Left lung (tissue), 10 donors: ENCODE data around the gene OLFM1. TPM values are rescaled to one million over a fixed set of nuclear protein-coding genes. Genes with fewer than 3 reads are reported as not detected.

Experiments
- ATAC-seq: fragments of 200-7000 bp; cut with Tn5 transposase; one replicate; pipeline ENCODE4 v1.9.1; 2020; ENCODE audit warnings: moderate library complexity
- DNase-seq, 4 donors: peaks; one replicate each; pipeline ENCODE4 v3.0.0-alpha.2; 2013 to 2020
- H3K27ac ChIP-seq, 2 donors: fragments of 200-600 bp; sonication (generic) in 1 of 2; one replicate each; pipeline versions ENCODE4 v1.5.0 to v1.8.0; 2020 to 2021
- H3K27me3 ChIP-seq, 2 donors: fragments of 200-600 bp; sonication (generic) in 1 of 2; one replicate each; pipeline versions ENCODE4 v1.5.0 to v1.8.0; 2020 to 2021
- H3K36me3 ChIP-seq, 2 donors: fragments of 200-600 bp; sonication (generic) in 1 of 2; one replicate each; pipeline versions ENCODE4 v1.5.0 to v1.8.0; 2020 to 2021
- H3K4me1 ChIP-seq, 2 donors: fragments of 200-600 bp; one replicate each; pipeline ENCODE4 v1.8.0; 2021
- H3K4me3 ChIP-seq, 2 donors: fragments of 200-600 bp; sonication (generic) in 1 of 2; one replicate each; pipeline versions ENCODE4 v1.5.0 to v1.8.0; 2020 to 2021; ENCODE audit warnings: mild to moderate bottlenecking in 1 of 2
- H3K9me3 ChIP-seq, 2 donors: fragments of 200-600 bp; sonication (generic) in 1 of 2; one replicate each; pipeline versions ENCODE4 v1.5.0 to v1.8.0; 2020 to 2021
- CTCF ChIP-seq, 2 donors: fragments of 200-600 bp; sonication (generic) in 1 of 2; IDR thresholded peaks; one replicate each; pipeline versions ENCODE4 v1.5.0 to v1.8.0; 2021; ENCODE audit warnings: antibody characterized with exemption in 2 of 2
- intact Hi-C, 2 donors: fragments of 100-400 bp; cut with DNase I; formaldehyde crosslinking; loops; one replicate each; pipeline versions ENCODE4 v1.11.2 to v1.14.2; 2022
- polyA plus RNA-seq, 6 donors: library from polyadenylated mRNA; unstranded; fragments of 120-200 nt; gene quantifications; one replicate each; pipeline ENCODE4 v1.2.1, GENCODE V29; 2013; ENCODE audit not compliant: insufficient read length in 6 of 6
- total RNA-seq, 2 donors: library from RNA; stranded (reverse); fragmentation: NEBNext Ultra II Directional; extraction: Animal tissue kit (Norgen Biotek cat#: 25700); gene quantifications; one replicate each; pipeline ENCODE4 v1.2.1, GENCODE V29; 2021
- donor health status: DM: no; HTN: yes; CAD: no.
- donor health status: DM: no; HTN: no; CAD: no.

The OLFM1 gene
- total and polyA plus RNA-seq, 8 donors = 6.8 to 21.5 (median 14.3) TPM

- Histone ChIP-seq H3K27ac (no peak overlapping the region), H3K4me3 (no peak overlapping the region), H3K9me3 (no peaks in the 10 kb centered on the region), H3K36me3 (no peaks in the 10 kb centered on the region), H3K27me3 (peaks cover 0 to 70% of the 10 kb centered on the region in 2 donors), H3K4me1 (no peaks in the 10 kb centered on the region)
- TF ChIP-seq CTCF (IDR thresholded peaks at IDR 0.05) = no peak
- ATAC-seq = no peak
- DNase-seq = no peak
- intact Hi-C loops = no loop called here
Measured at GRCh38 chr9:135104761-135105160, 17.3 kb downstream of the OLFM1 start.

GRCh38 chr9:135105211-135105745 is 17.8 kb downstream of the OLFM1 start:
- ATAC-seq (no peak), DNase-seq (no peak)
- Histone ChIP-seq H3K27me3 (peaks cover 0 to 75% of the 10 kb centered on the region in 2 donors), H3K4me3 (no peak overlapping the region), H3K27ac (no peak overlapping the region), H3K9me3 (no peaks in the 10 kb centered on the region), H3K4me1 (no peaks in the 10 kb centered on the region), H3K36me3 (no peaks in the 10 kb centered on the region)
- intact Hi-C loops = no loop called here
- TF ChIP-seq CTCF (IDR thresholded peaks at IDR 0.05) = no peak

GRCh38 chr9:135105938-135106491 is 18.5 kb downstream of the OLFM1 start:
- Histone ChIP-seq H3K27ac (no peak overlapping the region), H3K9me3 (no peaks in the 10 kb centered on the region), H3K4me1 (no peaks in the 10 kb centered on the region), H3K36me3 (no peaks in the 10 kb centered on the region), H3K27me3 (peaks cover 0 to 82% of the 10 kb centered on the region in 2 donors), H3K4me3 (no peak overlapping the region)
- no peak for ATAC-seq
- no peak for DNase-seq
- TF ChIP-seq CTCF (IDR thresholded peaks at IDR 0.05) = no peak
- intact Hi-C loops = no loop called here

GRCh38 chr9:135106551-135107270 is 19.2 kb downstream of the OLFM1 start:
- Histone ChIP-seq H3K27ac (no peak overlapping the region), H3K36me3 (no peaks in the 10 kb centered on the region), H3K27me3 (peaks cover 0 to 88% of the 10 kb centered on the region in 2 donors), H3K4me1 (no peaks in the 10 kb centered on the region), H3K4me3 (no peak overlapping the region), H3K9me3 (no peaks in the 10 kb centered on the region)
- ATAC-seq (no peak), DNase-seq (no peak)
- no peak for TF ChIP-seq CTCF (IDR thresholded peaks at IDR 0.05)
- intact Hi-C loops = no loop called here

GRCh38 chr9:135107581-135108235 is 20.2 kb downstream of the OLFM1 start:
- no peak for ATAC-seq
- Histone ChIP-seq H3K4me1 (no peaks in the 10 kb centered on the region), H3K36me3 (no peaks in the 10 kb centered on the region), H3K9me3 (no peaks in the 10 kb centered on the region), H3K4me3 (no peak overlapping the region), H3K27ac (no peak overlapping the region), H3K27me3 (peaks cover 0 to 96% of the 10 kb centered on the region in 2 donors)
- no peak for TF ChIP-seq CTCF (IDR thresholded peaks at IDR 0.05)
- DNase-seq = no peak
- intact Hi-C loops = no loop called here
